Posterior vena cava (tissue), 2 donors: ENCODE measurements around the gene TRPM5. TPM values are rescaled to one million over a fixed set of nuclear protein-coding genes. Genes with fewer than 3 reads are reported as not detected.

Experiments
- DNase-seq: peaks from one replicate; pipeline ENCODE4 v3.0.0-alpha.2; 2020; ENCODE audit warnings: low spot score
- intact Hi-C, 2 donors: fragments of 100-400 bp; cut with DNase I; formaldehyde crosslinking; loops; one replicate each; pipeline versions ENCODE4 v1.14.1 to v1.14.2; 2022 to 2023
- total RNA-seq, 2 donors: library from RNA; stranded (reverse); fragmentation: NEBNext Ultra II Directional; extraction: Animal tissue kit (Norgen Biotek cat#: 25700); gene quantifications; one replicate each; pipeline ENCODE4 v1.2.1, GENCODE V29; 2021
- donor health status: DM: yes; HTN: yes; CAD: no.
- donor health status: DM: yes; HTN: yes; CAD: no.

Gene TRPM5
- total RNA-seq, 2 donors from 2014 or later: not detected

- no peak for DNase-seq
- intact Hi-C loops: loop anchor here (5.0 kb wide), 2 partner anchors 104 to 464 kb away; no protein-coding TSS in a partner anchor
Measured at GRCh38 chr11:2427721-2428321, 16.5 kb downstream of the TRPM5 start.

- DNase-seq: no peak
- intact Hi-C loops: loop anchor here (5.0 kb wide), 2 partner anchors 105 to 465 kb away; no protein-coding TSS in a partner anchor
Measured at GRCh38 chr11:2426826-2427521, 17.3 kb downstream of the TRPM5 start.

DNA sequence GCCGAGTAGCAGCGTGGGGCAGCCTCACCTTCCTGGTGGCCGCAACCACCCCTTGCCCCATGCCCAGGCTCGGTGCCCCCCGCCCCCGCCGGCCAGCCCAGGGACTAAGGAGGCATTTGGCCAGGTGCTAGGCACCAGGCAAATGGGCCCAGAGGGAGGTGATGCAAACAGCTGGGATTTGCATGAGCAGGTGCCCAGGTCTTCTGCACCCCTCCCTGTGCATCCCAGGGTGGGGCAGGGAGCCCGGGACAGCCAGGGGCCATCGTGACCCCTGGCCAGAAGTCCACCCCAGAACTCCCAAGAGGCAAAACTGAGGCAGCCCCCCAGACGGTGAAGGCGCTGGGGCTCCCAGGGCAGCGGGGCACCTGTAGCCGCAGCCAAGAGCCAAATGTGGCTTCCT, 18.1 kb downstream of the TRPM5 start:
- no peak for DNase-seq
- intact Hi-C loops: loop anchor here (5.0 kb wide), 2 partner anchors 106 to 466 kb away; no protein-coding TSS in a partner anchor

DNA sequence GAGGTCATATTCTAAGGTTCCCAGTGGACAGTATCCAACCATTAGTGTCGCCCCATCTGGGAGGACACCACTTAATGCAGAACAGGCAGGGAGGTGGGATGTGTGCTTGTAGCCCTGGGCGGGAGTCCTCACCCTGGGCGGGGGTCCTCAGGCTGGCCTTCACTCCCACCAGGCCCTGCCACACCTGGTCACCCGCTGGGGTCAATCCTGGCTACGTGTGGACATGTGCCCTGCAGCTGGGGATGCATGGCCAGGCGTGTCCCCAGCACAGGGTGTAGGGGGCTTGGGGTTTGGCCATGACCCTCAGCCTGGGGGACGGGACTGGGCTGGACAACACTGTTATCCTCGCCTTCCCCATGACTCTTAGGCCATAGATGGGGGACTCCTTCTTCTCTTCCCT, 18.8 kb downstream of the TRPM5 start:
- DNase-seq: no peak
- intact Hi-C loops: loop anchor here (5.0 kb wide), 2 partner anchors 107 to 467 kb away; no protein-coding TSS in a partner anchor

GRCh38 chr11:2424811-2425495, 19.4 kb downstream of the TRPM5 start:
- intact Hi-C loops: loop anchor here (5.0 kb wide), 2 partner anchors 107 to 467 kb away; no protein-coding TSS in a partner anchor

GRCh38 chr11:2423157-2424025, 20.9 kb downstream of the TRPM5 start:
- no peak for DNase-seq
- intact Hi-C loops: no loop called here

More at GRCh38 chr11:2424811-2425495, 19.4 kb downstream of the TRPM5 start:
- no peak for DNase-seq

GRCh38 chr11:2422461-2423156, 21.7 kb downstream of the TRPM5 start:
- no peak for DNase-seq
- intact Hi-C loops: no loop called here

- no peak for DNase-seq
- intact Hi-C loops: loop anchor here (2.0 kb wide), 2 partner anchors 117 to 225 kb away; no protein-coding TSS in a partner anchor
Measured at GRCh38 chr11:2421996-2422395, 22.3 kb downstream of the TRPM5 start.

GRCh38 chr11:2421226-2421994, 22.9 kb downstream of the TRPM5 start:
- no peak for DNase-seq
- intact Hi-C loops: loop anchor here (2.0 kb wide), 2 partner anchors 117 to 225 kb away; no protein-coding TSS in a partner anchor

- intact Hi-C loops: loop anchor here (2.0 kb wide), 2 partner anchors 116 to 224 kb away; no protein-coding TSS in a partner anchor
- DNase-seq: peak; percentile 93
Measured at GRCh38 chr11:2420502-2421225, 23.6 kb downstream of the TRPM5 start.

DNA sequence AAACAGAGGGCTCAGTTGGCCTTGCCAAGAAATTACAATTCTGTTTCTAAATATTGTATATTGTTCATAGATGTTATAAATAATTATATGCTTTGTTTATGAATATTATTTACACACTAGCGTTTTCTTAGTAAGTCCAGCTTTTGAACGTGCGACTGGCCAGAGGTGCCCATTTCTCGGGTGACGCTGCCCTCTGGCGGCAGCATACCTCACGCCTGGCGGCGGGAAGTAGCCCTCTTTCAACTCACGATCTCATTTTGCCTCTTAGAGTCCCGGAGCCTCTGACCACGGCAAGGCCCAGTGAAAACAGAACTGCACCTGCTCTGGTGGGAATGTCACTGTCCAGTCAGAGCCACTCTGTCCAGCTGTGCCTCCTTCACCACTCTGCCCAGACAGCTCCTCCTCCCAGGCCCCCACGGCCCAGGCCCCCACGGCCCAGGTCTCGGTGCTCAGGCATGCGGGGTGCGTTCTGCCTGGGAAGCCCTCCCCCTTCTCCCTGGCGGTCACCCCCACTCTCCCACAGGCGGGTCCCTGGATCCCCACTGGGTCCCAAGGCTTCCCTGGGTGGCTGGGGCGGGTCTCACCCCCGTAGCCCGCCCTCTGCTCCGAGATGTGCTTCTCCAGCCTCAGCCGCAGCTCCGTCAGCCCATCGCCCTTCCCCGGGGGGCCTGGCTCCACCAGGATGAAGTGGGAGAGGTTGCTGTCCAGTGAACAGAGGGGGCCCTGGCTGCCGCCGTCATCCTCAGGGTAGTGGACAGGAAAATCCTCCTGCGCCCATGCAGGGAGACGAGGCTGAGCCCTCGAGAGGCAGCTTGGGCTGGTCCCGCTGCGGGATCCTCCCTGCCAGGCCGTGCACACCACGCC, 24.4 kb downstream of the TRPM5 start:
- DNase-seq: peak; percentile 95
- intact Hi-C loops: loop anchor here (2.0 kb wide), 2 partner anchors 115 to 223 kb away; no protein-coding TSS in a partner anchor

GRCh38 chr11:2418693-2419360, 25.5 kb downstream of the TRPM5 start:
- no peak for DNase-seq
- intact Hi-C loops: no loop called here

DNA sequence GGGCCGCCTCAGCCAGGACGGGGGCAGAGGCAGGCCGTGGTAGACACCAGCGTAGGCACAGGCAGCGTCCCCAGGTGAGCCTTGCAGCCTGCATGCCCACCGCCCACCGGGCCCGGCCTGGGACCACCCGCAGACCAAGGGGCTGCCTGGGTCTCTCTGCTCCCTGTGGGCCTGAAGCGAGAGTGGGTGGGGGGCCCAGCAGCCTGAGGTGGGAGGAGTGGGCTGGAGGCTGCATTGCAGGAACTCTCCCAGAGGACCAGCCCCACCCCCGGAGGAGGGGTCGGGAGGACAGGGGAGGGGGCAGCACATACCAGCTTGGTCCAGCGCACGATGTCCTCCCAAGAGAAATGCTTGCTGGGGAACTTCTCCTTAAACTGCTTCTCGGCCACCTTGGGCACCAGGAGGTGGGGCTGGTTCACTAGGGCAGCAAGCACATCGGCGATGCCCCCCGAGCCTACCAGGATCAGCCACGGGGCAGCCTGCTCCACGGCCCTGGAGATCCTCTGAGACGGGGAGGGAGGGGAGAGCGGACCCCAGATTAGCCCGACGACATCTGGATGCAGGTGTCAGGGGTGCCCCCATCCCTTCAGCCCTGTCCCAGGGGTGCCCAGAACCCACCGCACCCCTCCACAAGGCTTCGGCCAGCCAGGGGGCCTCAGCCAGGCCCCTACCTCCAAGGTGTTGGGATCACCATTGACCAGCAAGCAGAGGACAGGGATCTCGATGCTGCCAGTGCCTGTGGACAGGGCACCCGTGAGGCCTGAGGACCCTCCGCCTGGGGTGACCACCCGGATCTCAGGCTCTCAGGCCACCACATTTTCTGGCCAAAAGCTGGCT, 26.2 kb downstream of the TRPM5 start:
- intact Hi-C loops: no loop called here
- DNase-seq: no peak

- intact Hi-C loops: no loop called here
- DNase-seq: no peak
Measured at GRCh38 chr11:2416765-2417164, 27.5 kb downstream of the TRPM5 start.
